Activated CD8-positive, alpha-beta memory T cell treated with anti-CD3 and anti-CD28 coated beads for 36 hours (primary cell): ENCODE data around the gene FAM186B. TPM values are rescaled to one million over a fixed set of nuclear protein-coding genes. Genes with fewer than 3 reads are reported as not detected.

Experiments used
- CTCF ChIA-PET: fragments of 350-600 bp; sonication (Branson Sonifier 250); formaldehyde crosslinking; loops from one replicate; lab custom pipeline; 2021; ENCODE audit warnings: antibody characterized with exemption; lab: Charles Lee
- POLR2A ChIA-PET: fragments of 350-600 bp; sonication (Branson Sonifier 250); formaldehyde crosslinking; loops from one replicate; lab custom pipeline; 2021; ENCODE audit warnings: antibody characterized with exemption; lab: Charles Lee
- total RNA-seq, 2 experiments: library from RNA; stranded (reverse); gene quantifications; one replicate each; pipeline ENCODE4 v1.2.3, GENCODE V29; 2021

The FAM186B gene
- total RNA-seq, 2 experiments from 2014 or later: 0.17 TPM; not detected in 1

DNA sequence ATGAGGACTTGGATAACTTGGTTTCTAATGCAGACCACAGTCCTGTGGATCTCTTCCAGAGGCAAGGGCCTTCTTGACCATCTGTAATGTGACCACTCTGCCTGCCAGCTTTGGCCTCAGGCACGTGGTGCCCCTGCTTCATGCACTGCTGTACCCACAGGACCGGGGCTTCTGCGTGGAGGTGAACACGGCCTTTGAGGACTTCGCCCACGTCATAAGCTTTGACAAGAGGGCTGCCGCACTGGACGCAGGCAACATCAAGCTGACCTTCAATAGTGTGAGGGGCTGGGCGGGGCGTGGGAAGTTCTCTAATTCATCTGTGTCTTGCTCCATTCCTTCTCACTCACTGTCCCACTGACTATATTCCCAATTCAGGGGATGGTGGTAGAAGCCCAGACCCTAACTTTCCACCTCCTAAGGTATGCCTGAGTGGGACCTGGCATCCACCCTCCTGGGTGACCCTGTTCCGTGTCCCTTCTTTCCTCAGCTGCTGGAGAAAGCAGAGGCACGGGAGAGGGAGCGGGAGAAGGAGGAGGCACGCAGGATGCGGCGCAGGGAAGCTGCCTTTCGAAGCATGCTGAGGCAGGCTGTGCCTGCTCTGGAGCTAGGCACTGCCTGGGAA, 36.4 kb upstream of the FAM186B start:
- ChIA-PET CTCF (interaction anchor here (0.6 to 10.8 kb wide), 3 partner anchors 38 to 91 kb away, joined by 3 to 145 read pairs (median 4); partner anchors contain the start of gene FMNL3), POLR2A (no interaction called here)

GRCh38 chr12:49636979-49637755, 31.7 kb upstream of the FAM186B start:
- ChIA-PET POLR2A (interaction anchor here (0.6 to 1.3 kb wide), 3 partner anchors 14 to 104 kb away, joined by 3 to 4 read pairs (median 3); partner anchors contain the start of gene TMBIM6), CTCF (interaction anchor here (0.7 to 7.8 kb wide), 22 partner anchors 8 to 240 kb away, joined by 3 to 79 read pairs (median 4); partner anchors contain the start of genes FMNL3, NCKAP5L, PRPF40B and TMBIM6)

GRCh38 chr12:49636574-49636973, 31.1 kb upstream of the FAM186B start:
- ChIA-PET POLR2A (no interaction called here), CTCF (interaction anchor here (0.9 to 7.8 kb wide), 16 partner anchors 8 to 191 kb away, joined by 3 to 79 read pairs (median 4); partner anchors contain the start of genes FMNL3, NCKAP5L, PRPF40B and TMBIM6)

DNA sequence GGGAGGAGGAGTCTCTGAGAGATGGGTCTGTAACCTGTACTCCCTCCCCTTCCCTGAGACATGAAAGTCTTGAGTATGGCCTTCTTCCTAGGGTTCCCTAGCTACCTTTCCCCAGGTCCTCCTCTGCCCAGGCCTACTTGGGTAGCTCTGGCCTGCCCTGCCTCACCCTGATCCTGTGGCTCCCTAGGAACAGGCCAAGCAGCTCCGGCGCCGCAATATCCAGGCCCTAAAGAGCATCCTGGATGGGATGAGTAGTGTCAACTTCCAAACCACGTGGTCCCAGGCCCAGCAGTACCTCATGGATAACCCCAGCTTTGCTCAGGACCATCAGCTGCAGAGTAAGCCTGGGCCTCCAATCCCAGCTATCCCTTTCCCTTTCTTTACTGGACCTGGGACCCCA, 30.2 kb upstream of the FAM186B start:
- ChIA-PET CTCF (interaction anchor here (1.1 to 7.8 kb wide), 5 partner anchors 9 to 127 kb away, joined by 3 to 79 read pairs (median 8); partner anchors contain the start of genes FMNL3 and PRPF40B), POLR2A (no interaction called here)

GRCh38 chr12:49635036-49635435, 29.6 kb upstream of the FAM186B start:
- ChIA-PET CTCF (interaction anchor here (2.7 to 7.8 kb wide), 2 partner anchors 10 to 72 kb away, joined by 8 to 79 read pairs; partner anchors contain the start of gene FMNL3), POLR2A (interaction anchor here (0.5 kb wide), 1 partner anchor 444 kb away, joined by 3 read pairs; no protein-coding TSS in a partner anchor)

GRCh38 chr12:49633703-49634345, 28.4 kb upstream of the FAM186B start:
- CTCF ChIA-PET: interaction anchor here (0.6 to 7.8 kb wide), 4 partner anchors 10 to 107 kb away, joined by 3 to 79 read pairs (median 4); partner anchors contain the start of genes FMNL3 and TMBIM6
- POLR2A ChIA-PET: no interaction called here

DNA sequence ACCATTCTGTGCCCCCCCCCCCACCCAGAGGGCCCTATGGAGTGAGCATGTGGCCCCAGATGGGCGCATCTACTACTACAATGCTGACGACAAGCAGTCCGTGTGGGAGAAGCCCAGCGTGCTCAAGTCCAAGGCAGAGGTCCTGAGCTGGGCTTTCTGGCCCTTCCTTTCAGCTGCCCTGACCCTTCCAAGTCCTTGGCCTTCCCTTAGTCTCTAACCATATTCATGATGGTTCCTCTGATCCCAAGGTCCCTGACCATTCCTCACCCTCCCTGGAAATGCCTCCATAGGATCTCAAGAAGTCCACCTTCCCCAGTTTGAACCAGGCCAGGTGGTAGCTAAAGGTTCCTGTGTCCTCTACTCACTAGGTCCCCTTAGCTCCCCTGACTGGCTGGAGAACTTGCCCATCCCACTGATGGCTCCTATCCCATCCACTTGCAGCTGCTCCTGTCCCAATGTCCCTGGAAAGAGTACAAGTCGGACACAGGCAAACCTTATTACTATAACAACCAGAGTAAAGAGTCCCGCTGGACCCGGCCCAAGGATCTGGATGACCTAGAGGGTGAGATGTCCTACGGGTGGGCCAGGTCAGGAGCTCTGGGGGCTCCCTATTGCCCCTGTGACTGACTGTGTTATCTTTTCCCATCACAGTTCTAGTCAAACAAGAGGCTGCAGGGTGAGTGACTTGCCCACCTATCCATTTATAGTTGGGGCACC, 27.7 kb upstream of the FAM186B start:
- CTCF ChIA-PET: interaction anchor here (0.6 to 7.8 kb wide), 5 partner anchors 10 to 108 kb away, joined by 3 to 79 read pairs (median 4); partner anchors contain the start of genes FMNL3, PRPF40B and TMBIM6
- POLR2A ChIA-PET: no interaction called here

- ChIA-PET CTCF (interaction anchor here (1.3 to 7.8 kb wide), 2 partner anchors 9 to 75 kb away, joined by 4 to 79 read pairs; partner anchors contain the start of genes FMNL3 and PRPF40B), POLR2A (no interaction called here)
These were observed 27.0 kb upstream of the FAM186B start for GRCh38 chr12:49632401-49632800.

DNA sequence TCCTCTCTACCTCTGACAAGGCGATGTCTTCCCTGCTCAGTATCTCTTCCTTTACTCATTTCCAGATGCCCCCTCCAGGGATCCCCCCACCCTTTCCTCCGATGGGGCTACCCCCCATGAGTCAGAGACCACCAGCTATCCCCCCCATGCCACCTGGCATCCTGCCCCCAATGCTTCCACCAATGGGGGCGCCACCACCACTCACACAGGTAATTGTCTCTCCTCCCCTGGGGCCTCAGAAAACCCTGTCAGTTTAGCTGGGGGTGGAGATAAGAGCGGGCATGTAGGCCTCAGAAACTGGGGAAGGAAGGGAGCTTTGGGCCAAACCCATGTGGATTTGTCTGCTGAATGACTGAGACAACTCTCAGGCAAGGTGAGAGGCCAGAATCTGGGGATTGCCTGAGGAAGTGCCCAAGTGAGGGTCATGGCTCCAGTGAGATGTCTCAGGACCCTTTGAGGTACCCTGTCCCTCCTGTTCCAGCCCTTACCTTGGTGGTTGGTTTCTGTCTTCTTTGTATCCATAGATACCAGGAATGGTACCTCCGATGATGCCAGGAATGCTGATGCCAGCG, 26.0 kb upstream of the FAM186B start:
- POLR2A ChIA-PET: interaction anchor here (0.6 kb wide), 1 partner anchor 12 kb away, joined by 3 read pairs; no protein-coding TSS in a partner anchor
- CTCF ChIA-PET: interaction anchor here (0.6 to 1.3 kb wide), 2 partner anchors 8 to 133 kb away, joined by 3 to 4 read pairs; partner anchors contain the start of gene PRPF40B

DNA sequence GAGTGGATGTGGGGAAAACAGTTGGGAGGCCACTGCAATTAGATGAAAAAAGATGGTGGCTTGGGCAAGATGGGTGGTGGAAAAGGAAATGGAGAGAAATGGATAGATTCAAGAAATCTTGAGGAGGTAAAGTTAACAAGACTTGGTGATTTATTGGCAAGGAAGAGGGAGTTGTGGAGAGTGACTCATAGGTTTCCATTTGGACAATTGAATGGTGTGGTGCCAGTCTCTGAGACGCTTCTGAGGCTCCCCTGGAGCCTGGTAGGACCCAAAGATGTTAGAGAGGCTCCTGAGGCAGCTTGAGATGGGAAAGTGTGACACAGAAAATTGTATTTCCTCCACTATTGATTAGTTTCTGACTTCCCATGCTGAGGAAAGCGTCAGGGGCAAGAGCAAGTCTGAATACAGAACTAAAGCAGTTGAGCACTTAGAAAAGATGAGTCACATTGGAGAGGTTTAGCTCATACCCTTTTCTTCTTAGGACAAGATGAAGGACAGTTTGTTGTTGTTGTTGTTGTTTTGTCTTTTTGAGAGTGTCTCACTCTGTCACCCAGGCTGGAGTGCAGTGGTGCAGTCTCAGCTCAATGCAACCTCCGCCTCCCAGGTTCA, 22.4 kb upstream of the FAM186B start:
- ChIA-PET POLR2A (interaction anchor here (0.6 kb wide), 1 partner anchor 457 kb away, joined by 3 read pairs; no protein-coding TSS in a partner anchor), CTCF (interaction anchor here (0.7 to 1.6 kb wide), 3 partner anchors 9 to 87 kb away, joined by 3 to 6 read pairs (median 4); no protein-coding TSS in a partner anchor)

GRCh38 chr12:49626836-49627235, 21.4 kb upstream of the FAM186B start:
- POLR2A ChIA-PET: no interaction called here
- CTCF ChIA-PET: interaction anchor here (0.8 to 1.6 kb wide), 2 partner anchors 10 to 36 kb away, joined by 3 to 6 read pairs; no protein-coding TSS in a partner anchor

DNA sequence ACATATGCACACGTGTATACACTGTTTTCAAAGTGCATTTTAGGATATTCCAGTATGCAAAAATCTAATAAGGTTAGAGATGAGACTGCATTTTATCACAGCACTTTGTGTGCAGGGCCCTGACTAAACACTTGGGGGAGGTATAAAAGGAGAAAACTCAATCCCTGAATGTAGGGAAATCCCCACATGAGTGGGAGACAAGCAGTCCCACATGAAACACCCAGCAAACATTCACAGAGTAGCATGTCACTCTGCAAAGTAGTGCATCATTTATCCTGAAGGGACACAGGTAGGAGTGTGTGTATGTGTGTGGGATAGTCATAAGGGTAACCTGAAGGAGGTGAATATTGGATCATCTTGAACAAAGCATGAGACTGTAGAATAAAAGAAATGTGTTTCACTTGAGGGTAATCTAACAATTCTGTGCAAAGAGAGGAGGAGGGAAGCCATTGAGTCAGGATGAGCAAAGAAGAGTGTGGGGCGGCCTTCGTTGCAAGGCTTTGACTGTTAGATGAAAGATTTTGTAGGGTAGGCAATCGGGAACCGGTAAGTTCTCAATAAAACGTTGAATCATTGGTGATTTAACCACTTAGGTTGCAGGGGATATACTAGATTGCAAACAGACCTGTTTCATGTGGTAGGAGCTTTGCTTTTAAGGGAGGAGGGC, 20.9 kb upstream of the FAM186B start:
- CTCF ChIA-PET: interaction anchor here (0.8 to 1.6 kb wide), 3 partner anchors 12 to 81 kb away, joined by 3 to 5 read pairs (median 3); partner anchors contain the start of gene FMNL3
- POLR2A ChIA-PET: no interaction called here

GRCh38 chr12:49624921-49625577, 19.6 kb upstream of the FAM186B start:
- POLR2A ChIA-PET: interaction anchor here (1.1 kb wide), 1 partner anchor 116 kb away, joined by 7 read pairs; the partner anchor contains the start of gene TMBIM6
- CTCF ChIA-PET: interaction anchor here (0.7 to 1.6 kb wide), 4 partner anchors 13 to 582 kb away, joined by 3 to 5 read pairs (median 4); partner anchors contain the start of gene FMNL3

DNA sequence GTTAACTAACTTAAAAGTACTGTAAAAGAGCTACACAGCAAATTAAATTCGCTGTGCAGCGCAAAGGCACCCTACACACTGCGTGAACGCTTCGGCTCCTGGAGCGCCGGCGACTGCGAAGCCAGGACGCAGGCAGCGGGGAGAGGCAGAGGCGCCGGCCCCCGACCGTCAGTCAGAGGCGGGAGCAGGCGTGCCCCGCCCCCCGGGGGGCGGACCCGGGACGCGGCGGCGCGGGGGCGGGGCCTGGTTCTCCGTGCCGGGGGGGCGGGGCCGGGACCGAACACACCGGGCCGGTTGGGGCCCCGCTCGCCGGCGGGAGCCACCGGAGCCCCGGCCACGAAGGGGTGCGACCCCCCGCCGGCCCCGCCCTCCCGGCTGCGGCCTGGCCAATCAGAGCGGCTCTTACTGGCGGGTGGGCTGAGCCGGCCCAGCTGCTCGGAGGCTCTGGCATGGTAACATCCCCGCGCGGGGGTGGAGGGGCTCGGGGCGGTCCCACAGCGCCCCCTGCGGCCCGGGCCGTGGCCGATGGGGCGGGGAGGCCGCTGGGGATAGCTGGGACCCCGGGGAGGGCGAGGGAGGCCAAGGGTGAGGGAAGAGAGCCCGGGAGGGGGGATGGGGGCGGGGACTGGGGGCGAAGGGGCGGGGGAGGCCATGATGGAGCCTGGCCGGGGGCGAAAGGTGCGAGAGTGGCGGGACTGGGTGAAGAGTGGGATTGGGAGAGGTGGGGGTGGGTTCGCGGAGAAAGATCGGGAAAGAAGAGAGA, 17.9 kb upstream of the FAM186B start, which contains the start of gene PRPF40B:
TSS of gene PRPF40B (plus strand) at position 420 of the 763 bp plus-strand sequence. CDS start at position 450, 30 bp downstream.
- POLR2A ChIA-PET: interaction anchor here (0.6 to 1.4 kb wide), 9 partner anchors 40 to 461 kb away, joined by 3 to 5 read pairs (median 4); no protein-coding TSS in a partner anchor
- CTCF ChIA-PET: interaction anchor here (0.6 to 3.8 kb wide), 12 partner anchors 9 to 179 kb away, joined by 3 to 17 read pairs (median 3); partner anchors contain the start of gene TMBIM6
